Measurements from ENCODE around the gene MOB2.

MOB2 gene

DNA sequence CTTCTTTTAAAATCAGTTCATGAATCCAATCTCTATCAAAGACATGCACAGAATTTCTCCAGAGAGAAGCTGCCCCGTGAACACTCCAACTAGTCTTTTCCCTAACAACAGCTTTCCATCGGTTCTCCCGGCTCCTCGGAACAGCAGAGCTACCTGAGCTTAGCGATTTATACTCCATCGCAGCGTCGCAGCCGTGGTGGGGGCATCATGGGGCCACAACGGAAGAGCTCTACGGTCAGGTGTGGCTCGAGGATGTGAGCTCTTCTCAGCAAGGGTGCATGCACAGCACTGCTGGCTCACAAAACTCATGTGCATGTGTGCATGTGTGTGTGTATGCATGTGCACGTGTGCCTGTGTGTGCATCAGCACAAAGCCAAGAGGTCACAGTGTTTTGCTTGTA is 11.7 kb upstream of the MOB2 start:
- TF ChIP-seq, protein P1, sequence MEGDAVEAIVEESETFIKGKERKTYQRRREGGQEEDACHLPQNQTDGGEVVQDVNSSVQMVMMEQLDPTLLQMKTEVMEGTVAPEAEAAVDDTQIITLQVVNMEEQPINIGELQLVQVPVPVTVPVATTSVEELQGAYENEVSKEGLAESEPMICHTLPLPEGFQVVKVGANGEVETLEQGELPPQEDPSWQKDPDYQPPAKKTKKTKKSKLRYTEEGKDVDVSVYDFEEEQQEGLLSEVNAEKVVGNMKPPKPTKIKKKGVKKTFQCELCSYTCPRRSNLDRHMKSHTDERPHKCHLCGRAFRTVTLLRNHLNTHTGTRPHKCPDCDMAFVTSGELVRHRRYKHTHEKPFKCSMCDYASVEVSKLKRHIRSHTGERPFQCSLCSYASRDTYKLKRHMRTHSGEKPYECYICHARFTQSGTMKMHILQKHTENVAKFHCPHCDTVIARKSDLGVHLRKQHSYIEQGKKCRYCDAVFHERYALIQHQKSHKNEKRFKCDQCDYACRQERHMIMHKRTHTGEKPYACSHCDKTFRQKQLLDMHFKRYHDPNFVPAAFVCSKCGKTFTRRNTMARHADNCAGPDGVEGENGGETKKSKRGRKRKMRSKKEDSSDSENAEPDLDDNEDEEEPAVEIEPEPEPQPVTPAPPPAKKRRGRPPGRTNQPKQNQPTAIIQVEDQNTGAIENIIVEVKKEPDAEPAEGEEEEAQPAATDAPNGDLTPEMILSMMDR (conservative IDR thresholded peaks at IDR 0.05; ENCODE audit: low read length) = no peak
- DNase-seq (ENCODE audit: low read depth) = no peak

DNA sequence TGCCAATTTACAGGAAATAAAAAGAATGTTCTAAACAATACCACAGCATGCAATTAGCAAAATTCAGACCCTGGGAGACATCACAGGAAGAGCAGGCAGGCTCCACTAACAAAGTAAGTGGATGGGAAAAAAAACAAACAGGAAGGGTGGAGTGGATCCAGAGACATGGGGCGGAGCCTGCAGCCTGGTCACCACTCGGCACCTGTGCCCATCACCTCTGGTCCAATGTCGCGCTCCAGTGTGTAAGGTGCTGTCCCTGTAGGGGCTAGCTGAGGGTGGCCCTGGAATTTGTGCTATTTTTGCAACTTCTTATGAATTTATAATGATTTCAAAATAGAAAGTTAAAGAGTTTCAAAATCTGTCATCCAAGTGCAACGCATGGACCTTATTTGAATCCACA is 11.0 kb upstream of the MOB2 start:
- TF ChIP-seq, protein P1 (conservative IDR thresholded peaks at IDR 0.05; ENCODE audit: low read length) = no peak
- DNase-seq (ENCODE audit: low read depth) = no peak
- no peak overlapping the region for H3K4me3 ChIP-seq (ENCODE audit: low read length)

More for the DNA sequence above, 11.7 kb upstream of the MOB2 start:
- no peak overlapping the region for H3K4me3 ChIP-seq (ENCODE audit: low read length)

DNA sequence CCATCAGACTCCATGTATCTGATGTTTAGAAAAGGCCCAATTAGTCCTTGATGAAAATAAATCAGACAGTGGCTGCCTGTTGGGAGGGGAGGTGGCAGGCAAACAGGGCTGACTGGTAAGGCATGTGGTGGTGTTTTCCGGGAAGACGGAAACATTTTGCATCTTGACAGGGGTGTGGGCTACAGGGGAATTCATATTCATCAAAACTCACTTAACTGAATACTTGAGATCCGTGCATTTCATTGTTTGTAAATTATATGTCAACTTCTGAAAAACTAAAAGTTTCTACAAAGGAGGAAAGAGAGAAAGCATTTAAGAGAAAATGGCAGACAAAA is 10.1 kb upstream of the MOB2 start:
- TF ChIP-seq, protein P1 (conservative IDR thresholded peaks at IDR 0.05; ENCODE audit: low read length) = no peak
- no peak for DNase-seq (ENCODE audit: low read depth)
- no peak overlapping the region for H3K4me3 ChIP-seq (ENCODE audit: low read length)

DNA sequence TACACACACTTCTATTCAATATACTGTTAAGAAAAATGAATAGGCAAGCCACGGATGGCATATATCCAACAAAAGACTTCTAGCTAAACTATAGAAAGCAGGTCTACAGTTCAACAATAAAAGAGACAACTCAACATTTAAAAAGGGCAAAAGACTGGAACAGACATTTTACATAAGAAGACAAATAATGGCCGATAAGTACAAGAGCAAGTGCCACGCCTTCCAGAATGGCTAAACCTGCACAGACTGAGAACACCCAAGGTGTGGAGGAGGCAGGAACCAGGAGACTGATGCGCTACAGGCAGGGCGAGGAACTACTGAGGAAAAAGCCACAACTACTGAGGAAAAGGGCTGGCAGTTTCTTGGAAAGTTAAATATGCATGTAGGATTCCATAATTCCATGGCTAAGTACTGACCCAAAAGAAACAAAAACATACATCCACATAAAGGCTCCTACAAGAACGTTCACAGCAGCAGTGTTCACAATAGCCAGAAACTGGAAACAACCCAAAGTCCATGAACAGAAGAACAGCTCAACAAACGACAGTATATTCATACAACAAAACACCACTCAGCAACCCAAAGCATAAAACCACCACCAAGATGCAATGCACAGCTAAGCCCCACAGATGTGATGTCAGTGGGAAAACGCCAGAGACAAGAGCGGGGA is 9.6 kb upstream of the MOB2 start:
- no peak for DNase-seq (ENCODE audit: low read depth)
- TF ChIP-seq, protein P1 (conservative IDR thresholded peaks at IDR 0.05; ENCODE audit: low read length) = no peak

DNA sequence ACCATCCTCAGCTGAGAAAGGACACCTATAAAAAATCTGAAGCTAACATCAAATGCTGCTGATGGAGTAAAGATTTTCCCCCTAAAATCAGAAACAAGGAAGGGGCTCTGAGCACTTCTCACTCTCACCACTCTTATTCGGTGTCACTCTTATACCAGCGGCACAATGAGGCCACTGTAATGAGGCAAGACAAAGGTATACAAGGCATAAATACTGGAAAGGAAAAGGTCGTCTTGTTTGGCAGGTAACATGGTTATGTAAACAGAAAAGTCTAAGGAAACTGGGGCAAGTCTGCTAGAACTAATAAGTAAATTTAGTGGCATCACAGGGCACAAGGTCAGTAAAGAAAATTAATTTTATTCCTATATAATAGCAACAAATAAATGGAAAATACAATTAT is 8.1 kb upstream of the MOB2 start:
- H3K4me3 ChIP-seq (ENCODE audit: low read length) = no peak overlapping the region
- DNase-seq (ENCODE audit: low read depth) = no peak
- TF ChIP-seq, protein P1 (conservative IDR thresholded peaks at IDR 0.05; ENCODE audit: low read length) = no peak

More for the DNA sequence above, 9.6 kb upstream of the MOB2 start:
- no peak overlapping the region for H3K4me3 ChIP-seq (ENCODE audit: low read length)

DNA sequence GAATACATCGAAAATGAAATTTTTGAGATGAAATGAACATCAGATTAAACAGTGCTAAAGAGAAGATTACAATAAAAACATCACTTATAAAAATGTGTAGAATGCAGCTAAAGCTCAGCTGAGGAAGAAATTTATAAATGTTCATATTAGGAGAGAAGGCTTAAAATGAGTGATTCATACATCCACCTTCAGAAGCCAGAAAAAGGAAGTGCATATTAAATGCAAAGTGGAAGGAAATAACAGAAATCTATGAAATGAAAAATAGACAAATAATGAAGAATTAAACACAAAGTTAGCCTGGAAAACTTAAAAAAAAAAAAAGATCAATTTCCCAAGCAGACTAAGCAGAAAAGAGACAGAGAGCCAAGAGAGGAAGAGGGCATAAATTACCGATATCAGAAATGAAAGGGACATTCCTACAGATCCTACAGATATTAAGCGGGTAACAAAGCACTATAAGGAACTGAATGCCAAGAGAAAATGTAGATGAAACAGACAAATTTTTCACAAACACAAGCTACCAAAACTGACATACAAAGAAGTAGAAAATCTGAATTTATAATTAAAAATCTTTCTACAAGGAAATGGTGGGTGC is 7.2 kb upstream of the MOB2 start:
- DNase-seq (ENCODE audit: low read depth) = no peak
- TF ChIP-seq, protein P1 (conservative IDR thresholded peaks at IDR 0.05; ENCODE audit: low read length) = no peak
- H3K4me3 ChIP-seq (ENCODE audit: low read length) = no peak overlapping the region

DNA sequence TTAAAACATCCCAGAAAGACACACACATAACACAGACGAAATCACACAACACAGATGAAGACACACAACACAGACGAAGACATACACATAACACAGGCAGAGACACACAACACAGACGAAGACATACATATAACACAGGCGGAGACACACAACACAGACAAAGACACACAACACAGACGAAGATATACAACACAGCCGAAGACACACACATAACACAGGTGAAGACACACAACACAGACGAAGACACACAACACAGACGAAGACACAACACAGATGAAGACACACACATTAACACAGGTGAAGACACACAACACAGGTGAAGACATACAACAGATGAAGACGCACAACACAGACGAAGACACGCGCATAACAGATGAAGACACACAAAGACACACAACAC is 4.8 kb upstream of the MOB2 start:
- no peak overlapping the region for H3K4me3 ChIP-seq (ENCODE audit: low read length)
- TF ChIP-seq, protein P1 (conservative IDR thresholded peaks at IDR 0.05; ENCODE audit: low read length) = no peak

More for the DNA sequence above, 4.8 kb upstream of the MOB2 start:
- no peak for DNase-seq (ENCODE audit: low read depth)
